Tibial nerve (tissue), 3 donors: ENCODE measurements around the gene KCNQ1.

ENCODE experiments used
- POLR2A ChIP-seq, 2 donors: fragments of 450-650 bp; IDR thresholded peaks; one replicate each; pipeline ENCODE4 v1.6.1; 2017; ENCODE audit warnings: antibody characterized with exemption in 2 of 2, mild to moderate bottlenecking in 2 of 2, moderate library complexity in 2 of 2
- TF ChIP-seq, protein P1 (sequence below), 5 experiments: fragments of 200-600 bp in 3 of 5; fragments of 450-650 bp in 2 of 5; sonication (generic) in 3 of 5; IDR thresholded peaks; one replicate each; pipeline ENCODE4 v1.5.1; 2016 to 2019; ENCODE audit warnings: antibody characterized with exemption in 5 of 5, mild to moderate bottlenecking in 3 of 5, moderate library complexity in 2 of 5

GRCh38 chr11:2459796-2460531 lies 15.2 kb downstream of the KCNQ1 start:
- TF ChIP-seq, protein P1, sequence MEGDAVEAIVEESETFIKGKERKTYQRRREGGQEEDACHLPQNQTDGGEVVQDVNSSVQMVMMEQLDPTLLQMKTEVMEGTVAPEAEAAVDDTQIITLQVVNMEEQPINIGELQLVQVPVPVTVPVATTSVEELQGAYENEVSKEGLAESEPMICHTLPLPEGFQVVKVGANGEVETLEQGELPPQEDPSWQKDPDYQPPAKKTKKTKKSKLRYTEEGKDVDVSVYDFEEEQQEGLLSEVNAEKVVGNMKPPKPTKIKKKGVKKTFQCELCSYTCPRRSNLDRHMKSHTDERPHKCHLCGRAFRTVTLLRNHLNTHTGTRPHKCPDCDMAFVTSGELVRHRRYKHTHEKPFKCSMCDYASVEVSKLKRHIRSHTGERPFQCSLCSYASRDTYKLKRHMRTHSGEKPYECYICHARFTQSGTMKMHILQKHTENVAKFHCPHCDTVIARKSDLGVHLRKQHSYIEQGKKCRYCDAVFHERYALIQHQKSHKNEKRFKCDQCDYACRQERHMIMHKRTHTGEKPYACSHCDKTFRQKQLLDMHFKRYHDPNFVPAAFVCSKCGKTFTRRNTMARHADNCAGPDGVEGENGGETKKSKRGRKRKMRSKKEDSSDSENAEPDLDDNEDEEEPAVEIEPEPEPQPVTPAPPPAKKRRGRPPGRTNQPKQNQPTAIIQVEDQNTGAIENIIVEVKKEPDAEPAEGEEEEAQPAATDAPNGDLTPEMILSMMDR (IDR thresholded peaks at IDR 0.05) = no peak
- TF ChIP-seq POLR2A (IDR thresholded peaks at IDR 0.05) = no peak
